Cortex of kidney (tissue), 1 donor: ENCODE results near the gene KAT2A.
"Not testable (repeated sequence)": the region's sequence is repeated elsewhere in the genome, so short reads cannot be mapped to it uniquely, and the experiment has no call there.

ENCODE experiments used
- DNase-seq: peaks from one replicate; lab custom pipeline; 2025; lab: John Stamatoyannopoulos, UW

KAT2A gene

DNA sequence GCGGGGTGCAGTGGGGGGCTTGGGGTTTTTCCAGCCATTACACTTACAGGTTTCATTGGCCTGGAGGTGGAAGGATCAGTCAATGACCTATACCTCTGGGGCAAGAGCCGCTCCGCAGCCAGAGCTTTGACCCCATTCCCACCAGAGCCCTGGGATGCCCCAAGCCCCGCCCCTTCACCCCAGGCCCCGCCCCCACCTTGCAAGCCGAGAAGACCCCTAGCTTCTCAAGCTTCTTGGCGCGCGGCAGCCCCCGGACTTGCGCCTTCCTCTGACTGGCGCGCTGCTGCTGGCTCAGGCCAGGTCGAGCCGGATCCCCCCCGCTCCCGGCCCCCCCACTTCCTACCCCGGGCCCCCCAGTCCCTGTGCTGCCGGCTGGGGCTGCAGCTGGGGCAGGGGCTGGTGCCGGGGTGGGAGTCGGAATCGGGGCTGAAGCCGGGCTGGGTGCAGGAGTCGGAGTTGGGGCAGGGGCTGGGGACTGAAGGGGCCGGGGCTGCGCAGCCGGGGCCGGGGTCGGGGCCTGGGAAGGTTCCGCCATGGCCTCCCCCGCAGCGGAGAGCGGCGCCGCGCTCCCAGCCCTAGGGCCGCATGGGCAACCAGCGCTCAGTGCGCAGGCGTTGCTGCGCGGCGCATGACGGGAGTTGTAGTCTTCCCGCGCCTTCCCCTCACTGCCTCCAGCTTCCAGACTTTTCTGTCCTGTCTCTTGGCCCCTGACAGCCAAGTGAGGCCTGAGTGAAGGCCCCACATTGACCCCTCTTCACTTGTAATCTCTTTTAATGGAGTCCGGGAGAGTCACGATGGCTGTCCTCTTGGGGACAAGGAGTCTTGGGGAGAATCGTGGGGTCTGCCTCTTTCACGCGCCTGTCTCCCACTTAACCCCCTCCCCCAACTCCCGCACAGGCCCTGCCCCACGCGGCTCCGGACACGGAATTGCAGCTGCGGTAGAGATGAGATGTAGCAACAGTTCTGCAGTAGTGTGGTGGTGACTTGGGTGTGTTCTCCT lies at the start of gene KAT2A:
TSS of gene KAT2A (minus strand) at position 598 of the 1,000 bp plus-strand sequence. CDS start at position 535, 63 bp downstream.
- DNase-seq, result no peak

DNA sequence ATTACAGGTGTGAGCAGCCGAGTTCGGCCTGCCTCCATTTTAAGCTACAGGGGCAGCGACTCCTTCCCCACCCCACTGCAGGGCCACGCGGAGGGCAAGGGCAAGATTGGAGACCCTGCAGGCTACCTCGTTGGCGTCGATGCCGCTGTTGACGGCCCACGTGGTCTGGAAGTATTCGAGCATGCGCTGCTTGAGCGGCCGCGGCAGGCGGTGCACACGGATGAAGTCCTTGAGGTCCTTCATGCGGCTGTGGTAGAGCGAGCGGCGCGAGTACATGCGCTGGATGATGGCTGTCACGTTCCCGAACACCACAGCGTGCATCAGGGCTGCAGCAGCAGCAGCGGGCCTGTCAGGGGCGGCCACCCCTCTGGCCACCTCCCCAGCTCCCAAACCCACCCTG lies 48.2 kb upstream of the KAT2A start:
- DNase-seq, result no peak

DNA sequence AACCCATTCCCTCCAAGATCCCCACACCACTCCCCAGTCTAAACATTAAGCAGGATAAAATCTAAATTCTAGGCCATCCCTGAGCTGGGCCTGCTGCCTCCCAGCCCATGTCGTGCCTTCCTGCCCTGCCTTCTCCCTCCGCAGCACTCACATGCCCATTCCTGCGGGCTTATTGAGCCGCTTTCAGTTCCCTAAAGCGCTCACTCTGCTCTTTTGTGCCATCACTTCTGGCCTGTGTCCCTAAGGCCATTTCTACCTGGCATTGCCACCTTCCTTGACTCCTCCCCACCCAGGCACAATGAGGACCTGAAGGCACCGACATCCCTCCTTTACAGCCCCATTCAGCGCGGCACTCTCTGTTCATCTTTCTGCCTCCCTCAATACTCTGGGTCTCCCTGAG lies 46.6 kb upstream of the KAT2A start:
- DNase-seq, result no peak

DNA sequence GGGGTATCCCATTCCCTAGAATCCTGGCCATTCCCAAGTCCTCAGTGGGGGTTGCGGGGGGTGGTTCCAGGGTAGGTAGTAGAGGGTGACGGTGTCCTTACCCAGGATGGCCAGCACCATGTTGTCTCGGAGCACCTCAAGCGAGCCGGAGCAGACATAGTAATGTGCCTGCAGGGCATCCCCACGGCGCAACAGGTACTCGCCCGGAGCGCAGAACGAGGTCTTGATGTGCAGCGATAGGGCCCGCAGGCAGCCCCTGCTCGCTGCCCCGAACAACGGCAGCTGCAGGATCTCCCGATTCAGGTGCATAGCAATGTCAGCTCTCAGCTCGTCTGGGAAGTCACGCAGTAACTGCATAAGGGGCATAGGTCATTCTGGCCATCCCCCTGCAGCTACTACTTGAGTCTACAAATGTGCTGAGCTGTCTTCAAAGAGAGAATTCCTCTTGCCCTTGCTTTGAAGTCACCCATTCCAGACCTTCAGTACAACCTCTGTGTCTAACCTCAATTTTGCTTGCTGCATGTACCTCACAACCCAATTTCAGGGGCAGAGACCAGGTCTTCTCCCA lies 45.1 kb upstream of the KAT2A start:
- no peak for DNase-seq

GRCh38 chr17:42165751-42166150 lies 44.6 kb upstream of the KAT2A start:
- DNase-seq, result no peak

DNA sequence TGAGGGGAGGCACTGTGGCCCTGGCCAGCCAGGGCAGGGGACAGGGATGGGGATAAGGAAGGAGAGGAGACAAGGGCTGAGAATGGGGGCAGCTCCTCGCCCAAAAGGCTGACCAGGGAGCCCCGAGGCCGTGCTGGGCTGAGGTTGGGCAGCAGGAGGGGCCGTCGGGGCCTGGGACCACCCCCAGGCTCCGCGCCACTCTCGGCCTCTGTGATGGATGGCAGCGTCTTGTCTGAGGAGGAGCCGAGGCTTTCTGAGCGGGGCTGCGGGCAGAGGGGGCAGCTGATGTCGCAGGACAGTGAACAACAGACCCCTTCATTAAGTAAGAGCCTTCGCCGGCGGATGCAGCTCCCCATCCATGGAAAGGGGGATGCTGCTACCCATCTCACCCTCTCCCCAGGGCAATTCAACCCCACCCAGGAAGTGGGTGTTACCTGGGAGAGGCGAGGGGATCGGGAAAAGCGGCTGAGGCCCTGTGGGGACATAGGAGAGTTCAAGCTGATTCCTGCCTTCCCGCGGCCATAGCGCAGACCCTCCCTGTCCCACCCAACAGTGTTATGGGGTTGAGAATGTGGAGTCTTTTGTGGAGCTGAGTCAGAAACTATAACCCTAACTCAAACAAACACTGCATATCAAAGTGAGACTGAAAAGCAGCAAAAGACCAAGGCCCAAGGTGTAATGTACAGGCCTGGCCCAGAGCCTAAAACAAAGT lies 42.7 kb upstream of the KAT2A start:
- DNase-seq, result no peak

- DNase-seq, result no peak
These were observed 41.9 kb upstream of the KAT2A start for GRCh38 chr17:42163113-42163512.

- no peak for DNase-seq
These were observed 39.4 kb upstream of the KAT2A start for GRCh38 chr17:42160531-42160910.

- no peak for DNase-seq
These were observed 38.8 kb upstream of the KAT2A start for GRCh38 chr17:42159796-42160530.

DNA sequence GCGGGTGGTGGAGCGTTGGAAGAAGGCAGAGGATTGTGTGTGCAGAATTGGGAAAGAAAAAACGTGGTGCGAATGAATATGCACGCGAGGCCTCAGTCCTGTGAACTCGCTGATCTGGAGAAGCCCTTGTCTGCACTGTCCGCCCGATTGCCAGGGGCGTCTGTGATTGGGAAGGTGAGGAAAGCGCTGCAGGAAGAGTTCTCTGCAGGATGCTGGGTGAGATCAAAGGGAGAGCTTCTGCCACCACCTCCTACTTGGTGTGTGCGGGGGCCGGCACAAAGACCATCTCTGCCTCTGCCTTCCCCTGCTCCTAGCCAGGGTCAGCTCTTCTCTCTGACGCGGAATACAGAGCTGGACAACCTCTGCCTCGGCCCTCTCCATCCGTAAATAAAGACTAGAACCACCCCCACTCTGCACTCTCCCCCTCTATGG lies 34.5 kb upstream of the KAT2A start:
- no peak for DNase-seq

- no peak for DNase-seq
These were observed 33.0 kb upstream of the KAT2A start for GRCh38 chr17:42153919-42154742.

DNA sequence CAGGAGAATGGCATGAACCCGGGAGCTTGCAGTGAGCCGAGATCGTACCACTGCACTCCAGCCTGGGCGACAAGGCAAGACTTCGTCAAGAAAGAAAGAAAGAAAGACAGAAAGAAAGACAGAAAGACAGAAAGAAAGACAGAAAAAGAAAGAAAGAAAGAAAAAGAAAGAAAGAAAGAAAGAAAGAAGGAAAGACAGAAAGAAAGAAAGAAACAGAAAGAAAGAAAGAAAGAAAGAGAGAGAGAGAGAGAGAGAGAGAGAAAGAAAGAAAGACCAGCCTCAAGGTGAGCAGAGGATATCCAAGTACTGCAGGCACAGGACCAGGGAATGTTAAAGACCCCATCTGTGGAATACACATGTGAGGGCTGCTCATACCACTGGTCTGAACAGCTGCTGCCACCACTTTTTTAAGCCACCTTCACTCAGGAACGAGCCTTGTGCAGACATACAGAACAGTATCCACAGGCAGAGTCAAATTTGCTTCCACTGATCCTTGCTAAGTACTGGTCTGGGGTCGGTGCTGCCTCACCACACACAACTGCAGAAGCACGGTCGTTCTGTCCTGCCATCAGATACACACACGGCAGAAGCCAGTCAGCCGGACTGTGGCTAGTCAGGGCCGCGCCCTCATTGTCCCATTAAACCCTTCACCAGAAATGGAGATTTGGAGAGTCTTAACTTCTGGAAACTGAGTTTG lies 25.9 kb upstream of the KAT2A start:
- DNase-seq, result no peak

DNA sequence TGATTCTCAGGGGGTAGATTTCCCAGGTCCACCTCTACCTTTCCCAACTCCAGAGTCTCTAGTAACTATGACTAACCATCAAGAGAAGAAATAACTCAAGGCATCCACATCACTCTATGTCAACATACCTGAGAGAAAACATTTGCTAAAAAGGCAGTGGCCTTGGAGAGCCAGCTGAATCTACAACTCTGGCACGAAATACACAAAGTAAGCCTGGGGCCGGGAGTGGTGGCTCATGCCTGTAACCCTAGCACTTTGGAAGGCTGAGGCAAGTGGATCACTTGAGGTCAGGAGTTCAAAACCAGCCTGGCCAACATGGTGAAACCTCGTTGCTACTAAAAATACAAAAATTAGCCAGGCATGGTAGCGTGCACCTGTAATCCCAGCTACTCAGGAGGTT lies 22.0 kb upstream of the KAT2A start:
- not testable (repeated sequence) for DNase-seq

DNA sequence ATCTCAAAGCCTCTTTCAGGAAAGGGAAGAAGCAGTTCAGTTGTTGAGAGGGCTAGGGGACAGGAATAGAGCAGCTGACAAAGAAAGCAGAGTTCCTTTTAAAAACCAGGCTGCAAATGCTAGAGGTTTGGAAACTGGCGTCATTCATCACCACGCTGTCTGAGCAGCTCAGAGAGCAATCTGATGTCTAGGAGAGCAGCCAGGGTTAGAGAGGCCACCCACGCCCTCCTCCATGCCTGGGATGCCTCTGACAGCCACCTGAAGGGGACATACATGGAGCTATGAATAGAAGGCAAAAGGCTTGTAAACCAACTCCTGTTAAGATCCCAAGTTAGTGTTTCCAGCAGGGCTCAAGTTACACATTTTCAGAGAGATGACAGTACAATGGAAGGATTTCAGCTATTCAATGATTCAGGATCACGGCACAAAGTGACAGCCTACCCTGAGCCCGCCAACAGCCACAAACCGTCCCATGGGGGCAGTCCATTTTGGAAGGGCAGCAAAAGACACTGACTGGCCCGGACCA lies 21.3 kb upstream of the KAT2A start:
- DNase-seq, result no peak

GRCh38 chr17:42141382-42141781 lies 20.2 kb upstream of the KAT2A start:
- DNase-seq, result no peak

DNA sequence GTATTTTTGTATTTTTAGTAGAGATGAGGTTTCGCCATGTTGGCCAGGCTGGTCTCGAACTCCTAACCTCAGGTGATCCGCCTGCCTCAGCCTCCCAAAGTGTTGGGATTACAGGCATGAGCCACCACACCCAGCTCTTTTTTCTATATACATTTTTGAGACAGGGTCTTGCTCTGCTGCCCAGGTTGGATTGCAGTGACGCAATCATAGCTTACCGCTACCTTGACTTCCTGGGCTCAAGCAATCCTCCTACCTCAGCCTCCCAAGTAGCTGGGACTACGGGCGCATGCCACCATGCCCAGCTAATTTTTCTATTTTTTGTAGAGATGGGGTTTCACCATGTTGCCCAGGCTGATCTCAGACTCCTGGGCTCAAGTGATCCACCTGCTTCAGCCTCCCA lies 19.5 kb upstream of the KAT2A start:
- DNase-seq, result not testable (repeated sequence)

DNA sequence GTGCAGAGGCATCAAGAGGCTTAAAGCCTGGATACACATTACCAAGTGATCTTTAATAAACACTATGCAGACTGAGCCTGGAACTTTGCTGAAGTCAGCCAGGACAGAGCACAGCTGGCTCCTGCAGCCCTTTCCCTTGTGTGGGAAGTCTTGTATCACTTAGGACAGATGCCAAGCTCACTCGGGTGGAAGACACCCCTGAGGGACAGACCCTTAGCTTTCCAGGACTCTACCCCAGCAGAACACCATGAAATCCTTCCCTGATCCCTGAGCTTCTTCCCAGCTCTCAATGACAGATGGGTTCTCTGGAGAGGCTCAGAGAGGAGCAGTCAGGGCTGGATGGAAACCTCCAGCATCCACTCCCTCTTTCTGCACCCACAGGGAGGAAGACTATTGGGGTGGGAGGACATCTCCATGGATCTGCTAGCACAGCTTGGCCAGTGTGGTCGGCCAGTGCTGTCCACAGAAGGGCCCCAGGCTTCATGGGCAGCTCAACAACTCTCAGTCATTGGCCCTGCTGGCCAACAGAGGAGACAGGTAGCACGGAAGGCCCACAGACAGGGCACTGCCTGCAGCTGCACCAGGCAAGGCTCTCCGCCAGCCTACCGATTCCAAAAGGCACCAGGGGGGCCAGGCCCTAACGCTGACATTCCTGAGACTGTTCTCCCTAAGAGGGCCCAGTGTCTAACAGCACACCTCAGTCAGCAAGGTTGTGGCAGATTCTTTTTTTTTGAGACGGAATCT lies 17.8 kb upstream of the KAT2A start:
- no peak for DNase-seq

GRCh38 chr17:42136654-42137051 lies 15.5 kb upstream of the KAT2A start:
- no peak for DNase-seq
